Rectal smooth muscle tissue (tissue), 1 donor: ENCODE results near the gene PHETA2.
A peak's percentile ranks its signal among the peaks of the same experiment; 100 is the strongest.
"Not testable (repeated sequence)": the region's sequence is repeated elsewhere in the genome, so short reads cannot be mapped to it uniquely, and the experiment has no call there.

Experiments used
- H3K27ac ChIP-seq: one replicate; pipeline ENCODE4 v1.7.0; 2013; ENCODE audit warnings: low read depth, low read length, inconsistent platforms
- H3K27me3 ChIP-seq: one replicate; pipeline ENCODE4 v1.7.0; 2013; ENCODE audit warnings: low read length; ENCODE audit not compliant: control insufficient read depth, insufficient read depth
- H3K36me3 ChIP-seq: one replicate; pipeline ENCODE4 v1.7.0; 2013; ENCODE audit warnings: low read length; ENCODE audit not compliant: control insufficient read depth, insufficient read depth
- H3K4me1 ChIP-seq: one replicate; pipeline ENCODE4 v1.7.0; 2013; ENCODE audit warnings: low read length; ENCODE audit not compliant: control insufficient read depth, insufficient read depth
- H3K4me3 ChIP-seq: one replicate; pipeline ENCODE4 v1.7.0; 2013; ENCODE audit warnings: low read length
- H3K9ac ChIP-seq: one replicate; pipeline ENCODE4 v1.7.0; 2013; ENCODE audit warnings: low read length

The PHETA2 gene

DNA sequence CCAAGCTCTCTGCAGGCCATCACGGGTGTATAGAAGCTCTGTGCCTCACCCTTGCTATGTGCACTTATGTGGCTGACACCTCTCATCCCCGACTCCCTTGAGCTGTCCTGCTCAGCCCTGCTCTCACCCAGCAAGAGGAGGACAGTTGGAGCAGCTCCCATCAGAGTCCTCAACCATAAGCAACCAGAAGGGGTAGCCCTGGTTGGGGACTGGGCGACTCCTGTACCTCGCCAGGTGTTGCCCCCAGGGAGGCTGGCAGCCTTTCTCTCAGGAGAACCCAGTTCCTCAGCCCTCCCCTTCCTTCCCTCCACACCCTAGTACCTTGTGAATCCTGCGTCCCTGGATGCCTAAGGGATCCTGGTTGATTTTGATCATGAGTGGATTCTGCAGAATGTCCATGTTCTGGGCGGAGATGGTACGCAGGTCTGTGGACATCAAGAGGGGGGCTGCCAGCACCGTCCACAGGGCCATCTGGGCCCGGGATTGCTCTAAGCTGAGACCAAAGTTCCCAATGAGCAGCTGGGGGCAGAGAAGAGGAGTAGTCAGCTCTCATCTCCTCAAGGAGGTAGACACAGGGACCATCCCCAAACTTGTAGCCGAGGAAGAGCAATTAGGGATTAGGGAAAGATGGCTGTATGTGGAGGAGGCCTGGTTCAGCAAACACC is 11.4 kb upstream of the PHETA2 start:
- no peak overlapping the region for H3K9ac ChIP-seq
- no peaks in the 10 kb centered on the region for H3K27me3 ChIP-seq
- no peaks in the 10 kb centered on the region for H3K4me1 ChIP-seq
- peaks cover 36% of the 10 kb centered on the region for H3K36me3 ChIP-seq
- no peak overlapping the region for H3K4me3 ChIP-seq
- H3K27ac ChIP-seq: no peak overlapping the region

DNA sequence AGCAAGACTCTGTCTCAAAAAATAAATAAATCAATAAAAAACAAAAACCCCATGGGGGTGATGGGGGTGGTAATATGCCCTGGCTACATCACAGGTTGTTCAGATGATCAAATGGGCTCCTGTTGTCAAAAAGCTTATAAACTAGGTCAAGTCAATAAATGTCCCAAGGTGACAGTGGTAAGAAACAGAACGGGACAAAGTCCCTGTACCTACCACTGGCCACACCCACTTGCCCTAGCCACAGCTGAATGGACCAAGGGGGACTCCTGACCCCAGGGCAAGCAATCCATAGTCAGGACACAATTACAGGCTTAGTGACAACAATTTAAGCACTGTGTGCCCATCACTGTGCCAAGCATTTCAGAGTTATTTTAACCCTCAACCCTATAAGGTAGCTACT is 9.4 kb upstream of the PHETA2 start:
- Histone ChIP-seq H3K9ac (no peak overlapping the region), H3K27me3 (no peaks in the 10 kb centered on the region), H3K4me1 (peaks cover 1% of the 10 kb centered on the region), H3K36me3 (peaks cover 33% of the 10 kb centered on the region), H3K4me3 (no peak overlapping the region), H3K27ac (no peak overlapping the region)

- Histone ChIP-seq H3K27me3 (no peaks in the 10 kb centered on the region), H3K4me3 (no peak overlapping the region), H3K4me1 (peaks cover 7% of the 10 kb centered on the region), H3K27ac (no peak overlapping the region), H3K9ac (no peak overlapping the region), H3K36me3 (peaks cover 26% of the 10 kb centered on the region)
Observed at GRCh38 chr22:42065438-42066125, 8.5 kb upstream of the PHETA2 start.

GRCh38 chr22:42066126-42066761 is 7.8 kb upstream of the PHETA2 start:
- Histone ChIP-seq H3K27me3 (no peaks in the 10 kb centered on the region), H3K36me3 (peaks cover 19% of the 10 kb centered on the region), H3K4me1 (peaks cover 8% of the 10 kb centered on the region), H3K9ac (no peak overlapping the region), H3K4me3 (no peak overlapping the region), H3K27ac (no peak overlapping the region)

- Histone ChIP-seq H3K36me3 (peaks cover 17% of the 10 kb centered on the region), H3K4me3 (no peak overlapping the region), H3K4me1 (peaks cover 15% of the 10 kb centered on the region), H3K27me3 (no peaks in the 10 kb centered on the region), H3K27ac (no peak overlapping the region), H3K9ac (no peak overlapping the region)
Observed at GRCh38 chr22:42066937-42067336, 7.1 kb upstream of the PHETA2 start.

DNA sequence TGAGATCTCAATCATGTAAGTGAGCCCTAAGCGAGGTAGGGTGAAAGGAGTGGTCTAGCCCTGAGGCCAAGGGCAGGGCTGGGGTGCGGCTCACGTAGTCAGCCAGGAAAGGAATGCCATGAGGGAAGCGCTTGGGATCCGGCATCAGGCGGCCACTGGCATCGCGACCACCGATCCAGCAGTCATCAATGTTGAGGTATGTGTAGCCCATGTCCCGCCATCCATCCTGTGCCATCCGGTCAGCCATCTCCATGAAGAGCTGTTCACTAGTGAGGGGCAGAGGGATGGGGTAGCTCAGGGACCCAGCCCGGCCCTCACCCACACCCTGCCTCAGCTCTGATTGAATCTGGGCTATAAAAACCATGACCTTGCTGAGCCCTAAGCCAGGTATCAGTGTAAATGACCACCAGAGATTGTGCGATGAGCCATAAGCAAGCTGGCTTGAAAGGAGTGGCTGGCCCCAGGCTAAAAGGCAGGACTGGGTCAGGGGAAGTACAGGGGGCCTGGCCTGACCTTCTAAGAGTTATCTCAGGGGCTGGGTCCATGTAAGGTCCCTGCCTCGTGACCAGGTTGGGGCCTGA is 6.3 kb upstream of the PHETA2 start:
- no peak overlapping the region for H3K27ac ChIP-seq
- H3K4me1 ChIP-seq: peaks cover 15% of the 10 kb centered on the region
- H3K9ac ChIP-seq: no peak overlapping the region
- H3K36me3 ChIP-seq: peaks cover 15% of the 10 kb centered on the region
- H3K27me3 ChIP-seq: no peaks in the 10 kb centered on the region
- H3K4me3 ChIP-seq: no peak overlapping the region

- Histone ChIP-seq H3K4me3 (no peak overlapping the region), H3K27ac (no peak overlapping the region), H3K4me1 (peaks cover 15% of the 10 kb centered on the region), H3K36me3 (peaks cover 15% of the 10 kb centered on the region), H3K9ac (no peak overlapping the region), H3K27me3 (no peaks in the 10 kb centered on the region)
Observed at GRCh38 chr22:42068291-42068690, 5.8 kb upstream of the PHETA2 start.

DNA sequence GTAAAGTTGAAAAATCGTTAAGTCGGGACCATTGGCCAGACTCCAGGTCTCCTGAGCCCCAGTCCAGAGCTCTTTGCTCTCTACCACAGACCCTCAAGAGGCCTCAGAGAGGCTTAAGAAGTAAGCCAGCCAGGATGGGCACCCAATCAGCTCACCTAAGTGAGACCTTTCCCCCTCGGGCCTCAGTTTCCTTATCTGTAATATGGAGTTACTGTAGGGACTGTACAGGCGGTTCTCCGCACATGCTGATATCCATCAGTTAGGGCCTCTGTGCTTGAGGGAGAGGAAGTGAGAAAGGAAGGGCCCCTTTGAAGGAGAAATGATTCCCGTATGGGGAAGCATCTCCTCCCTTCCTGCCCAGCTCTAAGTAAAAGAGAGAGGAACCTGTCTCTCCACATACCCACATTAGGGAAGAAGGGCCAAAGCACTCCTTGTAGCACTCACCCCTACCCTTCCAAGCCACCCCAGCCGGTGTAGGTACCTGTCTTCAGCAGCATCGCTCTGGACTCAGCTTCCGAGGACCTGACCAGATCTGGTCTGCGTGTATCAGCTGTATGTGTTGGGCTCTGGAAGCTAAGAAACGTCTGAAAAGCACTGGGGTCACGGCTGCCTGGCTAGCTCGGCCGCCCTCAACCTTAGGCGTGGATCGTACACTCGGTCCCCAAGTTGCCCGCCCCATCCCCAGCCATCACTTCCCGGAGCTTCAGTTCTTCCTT is 4.1 kb upstream of the PHETA2 start:
- H3K4me1 ChIP-seq: peaks cover 15% of the 10 kb centered on the region
- H3K27ac ChIP-seq: peak overlapping the region; percentile 98
- peaks cover 12% of the 10 kb centered on the region for H3K36me3 ChIP-seq
- peak overlapping the region; percentile 71 for H3K9ac ChIP-seq
- no peaks in the 10 kb centered on the region for H3K27me3 ChIP-seq
- peak overlapping the region; percentile 90 for H3K4me3 ChIP-seq

DNA sequence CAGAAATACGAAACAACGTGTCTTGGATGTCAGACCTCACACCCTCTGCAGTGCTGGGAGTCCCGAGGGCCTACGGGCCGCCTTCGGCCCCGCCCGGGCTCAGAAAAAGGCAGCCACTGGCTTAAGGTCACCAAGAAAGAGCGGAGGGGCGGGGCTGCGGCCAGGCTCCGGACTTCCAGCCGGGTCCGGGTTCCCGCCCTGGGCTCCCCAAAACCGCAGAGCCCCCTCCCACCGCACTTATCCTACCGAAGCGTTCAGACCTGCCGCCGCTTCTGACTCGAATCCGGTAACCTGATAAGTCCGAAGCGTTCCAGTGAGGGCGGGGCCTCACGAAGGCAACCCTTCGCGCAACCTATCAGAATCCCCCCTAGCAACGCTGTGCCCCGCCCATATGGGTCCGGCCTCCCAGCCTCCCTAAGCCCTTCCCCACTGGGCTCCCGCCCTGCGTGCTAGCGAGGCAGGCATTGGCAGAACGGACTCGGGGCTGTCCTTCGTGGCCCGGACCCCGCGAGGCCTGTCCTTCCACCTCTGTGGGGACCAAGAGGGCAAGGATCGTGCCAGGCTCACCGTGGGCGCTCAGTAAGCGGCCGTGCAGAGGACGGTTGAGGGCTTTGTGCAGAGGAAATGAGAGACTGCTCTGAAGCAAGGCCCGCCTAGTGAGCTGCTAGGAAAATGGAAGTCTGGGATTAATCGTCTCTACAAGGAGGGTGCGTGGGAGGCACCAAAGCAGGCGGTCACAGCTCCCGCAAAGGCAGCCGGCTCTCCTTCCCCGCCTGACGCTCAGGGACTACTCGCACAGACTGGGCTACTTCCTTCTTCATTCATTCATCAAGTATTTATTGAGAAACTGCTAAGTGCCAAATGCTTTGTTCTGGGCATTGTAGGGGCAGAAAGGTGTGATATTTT is 3.3 kb upstream of the PHETA2 start, which contains the start of gene NAGA:
Gene NAGA, minus strand, starts transcription at position 296 of the 906 bp plus-strand sequence. CDS start 515 bp downstream, outside the sequence.
- Histone ChIP-seq H3K27me3 (no peaks in the 10 kb centered on the region), H3K36me3 (peaks cover 12% of the 10 kb centered on the region), H3K27ac (peak within 1 kb of the TSS; percentile 98), H3K4me3 (peak within 1 kb of the TSS; percentile 90), H3K4me1 (peaks cover 15% of the 10 kb centered on the region), H3K9ac (peak within 1 kb of the TSS; percentile 88)

- H3K27ac ChIP-seq: peak overlapping the region; percentile 98
- H3K9ac ChIP-seq: peak overlapping the region; percentile 88
- H3K27me3 ChIP-seq: not testable (repeated sequence)
- H3K4me3 ChIP-seq: peak overlapping the region; percentile 90
- H3K36me3 ChIP-seq: peaks cover 12% of the 10 kb centered on the region
- H3K4me1 ChIP-seq: peaks cover 15% of the 10 kb centered on the region
Observed at GRCh38 chr22:42071508-42071907, 2.5 kb upstream of the PHETA2 start.

DNA sequence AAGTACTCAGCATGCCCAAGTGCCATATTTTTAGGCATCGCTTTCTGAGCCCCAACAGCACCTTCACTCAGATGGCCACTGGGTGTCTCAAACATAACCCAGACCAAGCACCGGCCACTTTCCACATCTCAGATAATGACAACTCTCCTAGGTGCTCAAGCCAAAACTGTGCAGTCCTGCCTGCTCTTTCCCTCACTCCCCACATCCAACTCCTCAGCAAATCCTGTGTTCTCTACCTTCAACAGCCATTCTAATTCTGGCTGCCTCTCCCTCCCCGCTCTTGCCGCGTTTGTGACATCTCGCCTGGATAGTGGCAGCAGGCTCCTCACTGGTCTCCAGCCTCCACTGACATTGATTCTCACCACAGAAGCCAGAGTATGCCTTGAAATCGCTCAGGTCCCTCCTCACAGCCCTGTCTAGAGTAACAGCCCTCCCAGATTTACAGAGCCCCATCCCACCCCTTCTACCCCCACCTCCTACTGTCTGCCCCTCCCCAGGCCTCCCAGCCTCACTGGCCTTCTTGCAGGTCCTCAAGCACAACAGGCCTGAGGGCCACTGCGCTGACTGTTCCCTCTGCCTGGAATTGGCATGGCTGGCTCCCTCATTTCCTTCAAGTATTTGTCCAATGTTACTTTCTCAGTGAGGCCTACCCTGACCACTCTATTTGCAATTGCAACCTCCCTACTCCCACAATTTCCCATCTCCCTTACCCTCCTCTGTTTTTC is 1.3 kb upstream of the PHETA2 start:
- H3K27me3 ChIP-seq: no peaks in the 10 kb centered on the region
- no peak overlapping the region for H3K9ac ChIP-seq
- H3K4me1 ChIP-seq: peaks cover 15% of the 10 kb centered on the region
- no peak overlapping the region for H3K4me3 ChIP-seq
- H3K27ac ChIP-seq: no peak overlapping the region
- peaks cover 4% of the 10 kb centered on the region for H3K36me3 ChIP-seq
